ENCODE results near the gene DLK2. TPM values are rescaled to one million over a fixed set of nuclear protein-coding genes. Genes with fewer than 3 reads are reported as not detected.

DLK2 gene
- total RNA-seq, 1 experiment from 2014 or later, result 1.6 TPM

DNA sequence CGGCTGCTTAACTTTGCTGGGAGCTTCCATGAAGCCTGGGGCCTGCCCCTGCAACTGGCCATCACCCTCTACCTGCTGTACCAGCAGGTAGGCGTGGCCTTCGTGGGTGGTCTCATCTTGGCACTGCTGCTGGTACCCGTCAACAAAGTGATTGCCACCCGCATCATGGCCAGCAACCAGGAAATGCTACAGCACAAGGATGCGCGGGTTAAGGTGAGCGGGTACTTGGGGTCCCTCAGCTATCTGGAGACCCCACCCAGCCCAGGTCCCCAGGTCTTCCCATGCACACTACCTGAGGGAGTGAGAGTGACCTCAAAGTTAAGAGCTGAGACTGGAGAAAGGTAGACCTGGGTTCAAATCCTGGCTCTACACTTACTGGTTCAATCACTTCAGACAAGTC lies 22.2 kb downstream of the DLK2 start:
- Histone ChIP-seq H3K36me3 (ENCODE audit: control insufficient read depth in 1 of 2, insufficient read depth in 2 of 2, low read length in 2 of 2) (no peaks in the 10 kb centered on the region), H3K9ac (ENCODE audit: low read length) (no peak overlapping the region), H4K20me1 (ENCODE audit: insufficient read depth) (no peaks in the 10 kb centered on the region), H3K4me2 (ENCODE audit: low read length) (no peak overlapping the region), H2AFZ (ENCODE audit: low read depth, low read length, poor library complexity, severe bottlenecking) (no peak overlapping the region), H3K4me1 (ENCODE audit: control insufficient read depth in 1 of 2, insufficient read depth in 2 of 2, low read length in 2 of 2) (peaks cover 17 to 24% of the 10 kb centered on the region in 2 experiments), H3K9me3 (ENCODE audit: control insufficient read depth in 1 of 2, insufficient read depth in 1 of 2, low read depth in 1 of 2, low read length in 2 of 2) (no peaks in the 10 kb centered on the region), H3K27ac (ENCODE audit: low read depth, low read length) (no peak overlapping the region), H3K27me3 (ENCODE audit: insufficient read depth, low read length) (no peaks in the 10 kb centered on the region), H3K4me3 (replicated peaks in 1 of 2; ENCODE audit: low read depth in 1 of 2, low read length in 2 of 2) (no peak overlapping the region), H3K79me2 (ENCODE audit: insufficient read depth, low read length) (peaks cover 10% of the 10 kb centered on the region), H3K9me2 (ENCODE audit: insufficient read depth) (no peaks in the 10 kb centered on the region)
- no peak for ATAC-seq
- no peak for DNase-seq (ENCODE audit: low read depth, low spot score)
- RAD21 ChIA-PET (ENCODE audit: low non-redundant PET in 1 of 2, low total read pairs in 2 of 2, uncharacterized antibody in 2 of 2, unreplicated experiment in 2 of 2), result no interaction called here
- POLR2A ChIA-PET, result no interaction called here
- no TSS peak for BruUV-seq (replicated peaks)
- intact Hi-C loops (cut with micrococcal nuclease), result no loop called here
- CTCF ChIA-PET, result no interaction called here
- TF ChIP-seq SRF (IDR thresholded peaks at IDR 0.05; ENCODE audit: low read depth), result no peak
- no peak for TF ChIP-seq POLR2A (IDR thresholded peaks at IDR 0.05; ENCODE audit: borderline replicate concordance, extremely low read depth, insufficient read depth, insufficient read length)
- TF ChIP-seq JUND (IDR thresholded peaks at IDR 0.05), result no peak
- no peak for TF ChIP-seq EZH2phosphoT487 (IDR thresholded peaks at IDR 0.05; ENCODE audit: borderline replicate concordance)
- TF ChIP-seq POLR2AphosphoS5 (IDR thresholded peaks at IDR 0.05; ENCODE audit: low read depth, low read length), result no peak
- no peak for TF ChIP-seq ELF1 (IDR thresholded peaks at IDR 0.05; ENCODE audit: borderline replicate concordance, low read depth)
- TF ChIP-seq, protein P1, sequence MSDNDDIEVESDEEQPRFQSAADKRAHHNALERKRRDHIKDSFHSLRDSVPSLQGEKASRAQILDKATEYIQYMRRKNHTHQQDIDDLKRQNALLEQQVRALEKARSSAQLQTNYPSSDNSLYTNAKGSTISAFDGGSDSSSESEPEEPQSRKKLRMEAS (IDR thresholded peaks at IDR 0.05), result no peak
- no peak for TF ChIP-seq REST (IDR thresholded peaks at IDR 0.05; ENCODE audit: low read depth)
- no peak for TF ChIP-seq TCF7L2 (IDR thresholded peaks at IDR 0.05; ENCODE audit: borderline replicate concordance, extremely low read depth, insufficient read depth, insufficient read length)
- TF ChIP-seq RAD21 (IDR thresholded peaks at IDR 0.05; ENCODE audit: low read depth), result no peak
- TF ChIP-seq CEBPB (IDR thresholded peaks at IDR 0.05; ENCODE audit: low read depth), result no peak
- no peak for TF ChIP-seq ATF3 (IDR thresholded peaks at IDR 0.05)
- TF ChIP-seq, protein P2, sequence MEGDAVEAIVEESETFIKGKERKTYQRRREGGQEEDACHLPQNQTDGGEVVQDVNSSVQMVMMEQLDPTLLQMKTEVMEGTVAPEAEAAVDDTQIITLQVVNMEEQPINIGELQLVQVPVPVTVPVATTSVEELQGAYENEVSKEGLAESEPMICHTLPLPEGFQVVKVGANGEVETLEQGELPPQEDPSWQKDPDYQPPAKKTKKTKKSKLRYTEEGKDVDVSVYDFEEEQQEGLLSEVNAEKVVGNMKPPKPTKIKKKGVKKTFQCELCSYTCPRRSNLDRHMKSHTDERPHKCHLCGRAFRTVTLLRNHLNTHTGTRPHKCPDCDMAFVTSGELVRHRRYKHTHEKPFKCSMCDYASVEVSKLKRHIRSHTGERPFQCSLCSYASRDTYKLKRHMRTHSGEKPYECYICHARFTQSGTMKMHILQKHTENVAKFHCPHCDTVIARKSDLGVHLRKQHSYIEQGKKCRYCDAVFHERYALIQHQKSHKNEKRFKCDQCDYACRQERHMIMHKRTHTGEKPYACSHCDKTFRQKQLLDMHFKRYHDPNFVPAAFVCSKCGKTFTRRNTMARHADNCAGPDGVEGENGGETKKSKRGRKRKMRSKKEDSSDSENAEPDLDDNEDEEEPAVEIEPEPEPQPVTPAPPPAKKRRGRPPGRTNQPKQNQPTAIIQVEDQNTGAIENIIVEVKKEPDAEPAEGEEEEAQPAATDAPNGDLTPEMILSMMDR (IDR thresholded peaks at IDR 0.05 in 2 of 3, conservative IDR thresholded peaks at IDR 0.05 in 1 of 3; ENCODE audit: borderline replicate concordance in 1 of 3, insufficient read depth in 1 of 3, low read depth in 2 of 3, low read length in 2 of 3), result no peak
- no peak for TF ChIP-seq SP1 (IDR thresholded peaks at IDR 0.05; ENCODE audit: low read depth)
- TF ChIP-seq EGR1 (IDR thresholded peaks at IDR 0.05; ENCODE audit: low read depth), result no peak
- TF ChIP-seq EZH2 (IDR thresholded peaks at IDR 0.05), result no peak
- TF ChIP-seq ZBTB33 (IDR thresholded peaks at IDR 0.05; ENCODE audit: extremely low read depth, insufficient replicate concordance, low read length), result no peak
- no peak for TF ChIP-seq ZNF274 (IDR thresholded peaks at IDR 0.05; ENCODE audit: low read depth, low read length)
- no peak for TF ChIP-seq SIN3A (IDR thresholded peaks at IDR 0.05; ENCODE audit: low read depth)
- TF ChIP-seq ZFX (IDR thresholded peaks at IDR 0.05), result no peak

Measured in HCT116 (cell line).